C4-2B (cell line): ENCODE results near the gene ACBD6.

Source experiments
- H3K27ac ChIP-seq: fragments of 450-650 bp; 2 replicates; pipeline ENCODE4 v1.5.1; 2017
- CTCF ChIP-seq: fragments of 450-650 bp; conservative IDR thresholded peaks from 2 replicates; pipeline ENCODE4 v1.5.1; 2017; ENCODE audit warnings: mild to moderate bottlenecking
- ZFX ChIP-seq: fragments of 450-650 bp; IDR thresholded peaks from 2 replicates; pipeline ENCODE4 v1.6.1; 2017

The ACBD6 gene

GRCh38 chr1:180258290-180258689, 244.1 kb downstream of the ACBD6 start:
- H3K27ac ChIP-seq = no peak overlapping the region
- TF ChIP-seq CTCF = no peak
- TF ChIP-seq ZFX = no peak

DNA sequence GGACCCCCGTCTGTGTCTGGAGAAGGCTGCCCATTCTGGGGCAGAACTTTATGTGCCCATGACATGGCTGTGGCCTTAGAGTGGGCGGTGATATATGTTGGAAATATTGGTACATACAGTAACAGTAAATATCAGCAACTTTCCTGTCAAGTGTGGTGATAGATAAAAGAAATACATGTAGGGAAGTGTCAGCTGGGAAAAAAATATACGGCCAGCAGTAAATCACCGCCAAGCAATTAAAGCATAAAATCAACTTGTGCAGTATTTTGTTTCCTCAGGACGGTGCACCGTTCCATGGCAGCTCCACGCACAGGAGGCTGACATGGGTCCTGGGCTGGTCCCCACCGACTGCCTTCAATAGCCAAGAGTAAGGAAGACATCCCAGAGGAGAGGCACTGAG, 244.9 kb downstream of the ACBD6 start:
- no peak overlapping the region for H3K27ac ChIP-seq
- no peak for TF ChIP-seq CTCF
- no peak for TF ChIP-seq ZFX

GRCh38 chr1:180257028-180257386, 245.4 kb downstream of the ACBD6 start:
- TF ChIP-seq CTCF (no peak), ZFX (no peak)
- no peak overlapping the region for H3K27ac ChIP-seq

DNA sequence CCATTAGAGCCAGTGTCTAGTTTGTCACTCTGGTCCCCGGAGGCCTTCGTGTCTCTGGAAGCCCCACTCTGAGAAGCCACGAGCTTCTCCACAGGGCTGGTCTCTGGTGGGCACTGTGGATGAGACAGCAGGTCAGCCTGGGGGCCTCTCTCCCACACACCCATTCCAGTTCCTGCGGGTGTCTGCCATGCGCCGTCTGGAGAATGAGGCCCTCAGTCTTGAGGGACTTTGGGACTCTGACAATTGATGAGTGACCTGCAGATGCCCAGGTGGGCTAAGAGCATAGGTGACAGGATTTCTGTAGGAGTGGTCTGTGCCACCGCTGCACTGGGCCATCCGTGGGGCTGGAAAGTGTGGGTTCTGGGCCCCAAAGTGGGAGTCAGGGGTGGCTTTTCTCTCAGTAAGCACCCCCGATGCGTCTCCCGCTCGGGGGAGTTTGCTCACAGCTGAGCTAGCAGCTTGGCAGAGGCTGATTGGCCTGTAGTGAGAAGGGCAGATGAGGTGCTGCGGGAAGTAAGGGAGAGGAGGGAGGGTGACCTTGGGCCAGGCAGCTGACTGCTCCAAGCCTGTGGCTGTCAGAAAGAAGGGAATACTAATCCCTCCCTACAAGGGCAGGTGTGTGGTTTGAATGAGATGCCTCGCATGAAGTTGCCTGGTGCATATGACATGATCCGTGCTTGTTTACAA, 245.9 kb downstream of the ACBD6 start:
- no peak for TF ChIP-seq CTCF
- no peak for TF ChIP-seq ZFX
- no peak overlapping the region for H3K27ac ChIP-seq

GRCh38 chr1:180255536-180256340, 246.6 kb downstream of the ACBD6 start:
- H3K27ac ChIP-seq = no peak overlapping the region
- no peak for TF ChIP-seq CTCF

- TF ChIP-seq ZFX = no peak
- TF ChIP-seq CTCF = no peak
- no peak overlapping the region for H3K27ac ChIP-seq
Observed at GRCh38 chr1:180254854-180255253, 247.5 kb downstream of the ACBD6 start.

DNA sequence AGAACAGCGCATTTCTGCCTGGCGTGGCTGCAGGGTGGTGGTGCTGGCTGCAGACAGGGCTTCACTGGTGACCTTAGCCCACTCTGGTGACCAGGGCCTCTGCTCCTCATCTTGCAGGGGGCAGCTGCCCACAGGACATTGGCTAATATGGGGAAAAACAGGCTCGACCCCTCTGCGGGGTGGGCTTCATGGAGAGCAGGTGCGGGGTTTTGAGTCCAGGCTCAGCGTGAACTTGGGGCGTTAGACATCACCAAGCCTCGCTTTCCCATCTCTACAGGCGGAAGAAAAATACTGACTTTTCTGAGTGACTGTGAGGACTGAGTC, 247.9 kb downstream of the ACBD6 start:
- TF ChIP-seq ZFX (no peak), CTCF (no peak)
- H3K27ac ChIP-seq = no peak overlapping the region
